Adipose tissue (tissue), 3 donors: Measurements from ENCODE around the gene GHRHR. TPM values are rescaled to one million over a fixed set of nuclear protein-coding genes. Genes with fewer than 3 reads are reported as not detected.

Experiments
- H3K27ac ChIP-seq: one replicate; pipeline ENCODE4 v1.5.1; 2013; ENCODE audit warnings: low read depth, low read length
- WGBS, 3 donors: extraction: QIAGEN DNeasy Blood & Tissue Kit; methylation state at CpG; one replicate each; pipeline ENCODE4 v1.1.7; 2013; 5-methylcytosine and 5-hydroxymethylcytosine counted together
- polyA plus RNA-seq, 3 donors: library from polyadenylated mRNA; stranded (reverse); fragments of 200-250 nt; gene quantifications; one replicate each; pipeline ENCODE4 v1.2.3, GENCODE V29; 2013
- donor health status: healthy with polysubstance abuse.
- donor health status: Bipolar disorder and iron deficiency.
- donor health status: healthy.

Gene GHRHR
- polyA plus RNA-seq, 3 donors = 0.12 TPM; not detected in 2

- H3K27ac ChIP-seq = no peak overlapping the region
- WGBS, 3 donors = 84 to 86% (median 86%) methylated on average over 5 of the region's 5 CpGs
These were observed 37.4 kb upstream of the GHRHR start for GRCh38 chr7:30926313-30926712.

- 86 to 94% (median 92%) methylated on average over 3 of the region's 3 CpGs for WGBS, 3 donors
- no peak overlapping the region for H3K27ac ChIP-seq
These were observed 36.7 kb upstream of the GHRHR start for GRCh38 chr7:30927040-30927439.

- WGBS, 3 donors = 77 to 83% (median 78%) methylated on average over 3 of the region's 3 CpGs
- no peak overlapping the region for H3K27ac ChIP-seq
These were observed 36.2 kb upstream of the GHRHR start for GRCh38 chr7:30927559-30927958.

- no peak overlapping the region for H3K27ac ChIP-seq
- 94 to 95% (median 95%) methylated on average over 13 of the region's 13 CpGs for WGBS, 3 donors
These were observed 35.4 kb upstream of the GHRHR start for GRCh38 chr7:30928254-30928872.

GRCh38 chr7:30929686-30930085 lies 34.1 kb upstream of the GHRHR start:
- no peak overlapping the region for H3K27ac ChIP-seq
- WGBS, 3 donors = 86 to 93% (median 92%) methylated on average over 4 of the region's 4 CpGs

GRCh38 chr7:30930621-30931020 lies 33.1 kb upstream of the GHRHR start:
- H3K27ac ChIP-seq = no peak overlapping the region
- 64 to 75% (median 65%) methylated on average over 8 of the region's 8 CpGs for WGBS, 3 donors

- 80 to 85% (median 81%) methylated on average over 24 of the region's 24 CpGs for WGBS, 3 donors
These were observed 32.4 kb upstream of the GHRHR start for GRCh38 chr7:30931161-30931928.

GRCh38 chr7:30931929-30932540 lies 31.7 kb upstream of the GHRHR start:
- H3K27ac ChIP-seq = no peak overlapping the region
- 75 to 90% (median 85%) methylated on average over 9 of the region's 9 CpGs for WGBS, 3 donors

More at GRCh38 chr7:30931161-30931928, 32.4 kb upstream of the GHRHR start:
- H3K27ac ChIP-seq = no peak overlapping the region

- 57 to 87% (median 80%) methylated on average over 6 of the region's 6 CpGs for WGBS, 3 donors
These were observed 31.2 kb upstream of the GHRHR start for GRCh38 chr7:30932562-30932961.

GRCh38 chr7:30933124-30933974 lies 30.4 kb upstream of the GHRHR start:
- 78 to 88% (median 88%) methylated on average over 26 of the region's 26 CpGs for WGBS, 3 donors
- H3K27ac ChIP-seq = no peak overlapping the region

More at GRCh38 chr7:30932562-30932961, 31.2 kb upstream of the GHRHR start:
- no peak overlapping the region for H3K27ac ChIP-seq

GRCh38 chr7:30934225-30934624 lies 29.5 kb upstream of the GHRHR start:
- no peak overlapping the region for H3K27ac ChIP-seq
- WGBS, 3 donors = 84 to 89% (median 85%) methylated on average over 5 of the region's 5 CpGs

GRCh38 chr7:30934732-30935568 lies 28.8 kb upstream of the GHRHR start:
- 73 to 90% (median 80%) methylated on average over 6 of the region's 6 CpGs for WGBS, 3 donors
- no peak overlapping the region for H3K27ac ChIP-seq

GRCh38 chr7:30935569-30935877 lies 28.2 kb upstream of the GHRHR start:
- no peak overlapping the region for H3K27ac ChIP-seq
- 91 to 92% (median 92%) methylated on average over 3 of the region's 3 CpGs for WGBS, 3 donors

GRCh38 chr7:30936650-30937245 lies 27.0 kb upstream of the GHRHR start:
- no peak overlapping the region for H3K27ac ChIP-seq

GRCh38 chr7:30937416-30937815 lies 26.3 kb upstream of the GHRHR start:
- 26 to 48% (median 48%) methylated on average over 3 of the region's 3 CpGs for WGBS, 3 donors
- H3K27ac ChIP-seq = no peak overlapping the region

- 12 to 25% (median 18%) methylated on average over 25 of the region's 25 CpGs for WGBS, 3 donors
These were observed 25.1 kb upstream of the GHRHR start for GRCh38 chr7:30938435-30939316.

More at GRCh38 chr7:30938435-30939316, 25.1 kb upstream of the GHRHR start:
- H3K27ac ChIP-seq = no peak overlapping the region
